A673 (cell line): Measurements from ENCODE around the gene GZF1.

ENCODE experiments used
- EZH2 ChIP-seq: fragments of 200-600 bp; sonication (generic); IDR thresholded peaks from 2 replicates; pipeline ENCODE4 v1.6.1; 2017; ENCODE audit warnings: borderline replicate concordance, low read depth, mild to moderate bottlenecking, mixed read lengths, antibody characterized with exemption, low read length; ENCODE audit not compliant: poor library complexity, severe bottlenecking
- TF ChIP-seq, protein P1 (sequence below): fragments of 300-800, 200-600 bp; sonication (generic); conservative IDR thresholded peaks from 2 replicates; pipeline ENCODE4 v1.5.1; 2017; ENCODE audit warnings: low read depth, mild to moderate bottlenecking, antibody characterized with exemption, low read length, moderate library complexity, mixed read lengths

GRCh38 chr20:23367770-23368169 is 5.8 kb downstream of the GZF1 start:
- TF ChIP-seq, protein P1, sequence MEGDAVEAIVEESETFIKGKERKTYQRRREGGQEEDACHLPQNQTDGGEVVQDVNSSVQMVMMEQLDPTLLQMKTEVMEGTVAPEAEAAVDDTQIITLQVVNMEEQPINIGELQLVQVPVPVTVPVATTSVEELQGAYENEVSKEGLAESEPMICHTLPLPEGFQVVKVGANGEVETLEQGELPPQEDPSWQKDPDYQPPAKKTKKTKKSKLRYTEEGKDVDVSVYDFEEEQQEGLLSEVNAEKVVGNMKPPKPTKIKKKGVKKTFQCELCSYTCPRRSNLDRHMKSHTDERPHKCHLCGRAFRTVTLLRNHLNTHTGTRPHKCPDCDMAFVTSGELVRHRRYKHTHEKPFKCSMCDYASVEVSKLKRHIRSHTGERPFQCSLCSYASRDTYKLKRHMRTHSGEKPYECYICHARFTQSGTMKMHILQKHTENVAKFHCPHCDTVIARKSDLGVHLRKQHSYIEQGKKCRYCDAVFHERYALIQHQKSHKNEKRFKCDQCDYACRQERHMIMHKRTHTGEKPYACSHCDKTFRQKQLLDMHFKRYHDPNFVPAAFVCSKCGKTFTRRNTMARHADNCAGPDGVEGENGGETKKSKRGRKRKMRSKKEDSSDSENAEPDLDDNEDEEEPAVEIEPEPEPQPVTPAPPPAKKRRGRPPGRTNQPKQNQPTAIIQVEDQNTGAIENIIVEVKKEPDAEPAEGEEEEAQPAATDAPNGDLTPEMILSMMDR = no peak
- TF ChIP-seq EZH2 = no peak
